Stimulated activated memory B cell treated with anti-CD40 and anti-IgM and Interleukin-4, amounts not matched to agents 10 μg/mL and 1 μg/mL and 100 μg/mL, for 72 hours (primary cell): Measurements from ENCODE around the gene NFKB1.
"Not testable (repeated sequence)": the region's sequence is repeated elsewhere in the genome, so short reads cannot be mapped to it uniquely, and the experiment has no call there.

Source experiments
- ATAC-seq: fragments of 150-1000 bp; cut with Tn5 transposase; 2 replicates; pipeline ENCODE4 v1.10.0; 2021
- H3K27ac Mint-ChIP-seq: one replicate; pipeline ENCODE4 v1.8.0; 2022; ENCODE audit warnings: mild to moderate bottlenecking, mixed read lengths
- H3K27me3 Mint-ChIP-seq: one replicate; pipeline ENCODE4 v1.8.0; 2022; ENCODE audit warnings: mixed read lengths
- H3K36me3 Mint-ChIP-seq: one replicate; pipeline ENCODE4 v1.8.0; 2022; ENCODE audit warnings: mixed read lengths
- H3K4me1 Mint-ChIP-seq: one replicate; pipeline ENCODE4 v1.8.0; 2022; ENCODE audit warnings: mixed read lengths
- H3K4me3 Mint-ChIP-seq: one replicate; pipeline ENCODE4 v1.8.0; 2022; ENCODE audit warnings: mild to moderate bottlenecking, moderate library complexity, mixed read lengths
- H3K9me3 Mint-ChIP-seq: one replicate; pipeline ENCODE4 v1.8.0; 2022; ENCODE audit warnings: mixed read lengths

The NFKB1 gene

GRCh38 chr4:102560571-102561341, 59.6 kb downstream of the NFKB1 start:
- ATAC-seq = no peak
- H3K36me3 Mint-ChIP-seq = peaks cover 52% of the 10 kb centered on the region

GRCh38 chr4:102563000-102563399, 61.8 kb downstream of the NFKB1 start:
- no peak for ATAC-seq
- peaks cover 69% of the 10 kb centered on the region for H3K36me3 Mint-ChIP-seq
- H3K9me3 Mint-ChIP-seq = no peaks in the 10 kb centered on the region
- H3K4me1 Mint-ChIP-seq = peaks cover 84% of the 10 kb centered on the region
- H3K4me3 Mint-ChIP-seq = no peak overlapping the region
- no peaks in the 10 kb centered on the region for H3K27me3 Mint-ChIP-seq
- peak overlapping the region; percentile 89 for H3K27ac Mint-ChIP-seq

More at GRCh38 chr4:102560571-102561341, 59.6 kb downstream of the NFKB1 start:
- H3K27ac Mint-ChIP-seq = peak overlapping the region; percentile 89
- H3K4me1 Mint-ChIP-seq = peaks cover 72% of the 10 kb centered on the region
- peak overlapping the region; percentile 54 for H3K4me3 Mint-ChIP-seq
- H3K27me3 Mint-ChIP-seq = no peaks in the 10 kb centered on the region
- H3K9me3 Mint-ChIP-seq = no peaks in the 10 kb centered on the region

- Mint-ChIP-seq H3K27me3 (no peaks in the 10 kb centered on the region), H3K4me3 (peak overlapping the region; percentile 19), H3K36me3 (peaks cover 62% of the 10 kb centered on the region), H3K9me3 (no peaks in the 10 kb centered on the region), H3K4me1 (peaks cover 68% of the 10 kb centered on the region), H3K27ac (peak overlapping the region; percentile 89)
- ATAC-seq = peak; percentile 97
Measured at GRCh38 chr4:102564399-102565059, 63.4 kb downstream of the NFKB1 start.

DNA sequence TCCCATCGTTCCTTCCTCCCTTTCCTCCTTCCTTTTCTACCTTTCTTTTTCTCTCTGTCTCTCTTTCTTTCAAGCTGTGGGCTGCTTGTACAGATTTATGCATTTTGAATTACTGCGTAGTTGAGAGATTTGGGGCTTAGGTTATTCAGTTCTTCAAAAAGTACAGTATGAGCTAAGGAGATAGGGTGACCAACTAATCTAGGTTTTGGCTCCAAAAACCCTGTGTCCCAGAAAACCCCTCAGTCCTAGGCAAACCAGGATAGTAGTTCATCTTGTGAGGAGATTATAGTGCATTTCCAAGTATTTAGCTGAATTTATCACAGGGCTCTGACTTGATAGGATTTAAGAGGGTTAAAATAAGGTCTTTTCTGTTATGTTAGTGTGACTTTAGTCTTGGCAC, 64.5 kb downstream of the NFKB1 start:
- Mint-ChIP-seq H3K27ac (peak overlapping the region; percentile 89), H3K4me3 (no peak overlapping the region), H3K9me3 (no peaks in the 10 kb centered on the region), H3K4me1 (peaks cover 57% of the 10 kb centered on the region), H3K36me3 (peaks cover 59% of the 10 kb centered on the region), H3K27me3 (no peaks in the 10 kb centered on the region)
- ATAC-seq = no peak

GRCh38 chr4:102566426-102566825, 65.3 kb downstream of the NFKB1 start:
- Mint-ChIP-seq H3K4me1 (peaks cover 49% of the 10 kb centered on the region), H3K27ac (peak overlapping the region; percentile 89), H3K4me3 (no peak overlapping the region), H3K36me3 (peaks cover 59% of the 10 kb centered on the region), H3K27me3 (no peaks in the 10 kb centered on the region), H3K9me3 (no peaks in the 10 kb centered on the region)
- ATAC-seq = no peak

DNA sequence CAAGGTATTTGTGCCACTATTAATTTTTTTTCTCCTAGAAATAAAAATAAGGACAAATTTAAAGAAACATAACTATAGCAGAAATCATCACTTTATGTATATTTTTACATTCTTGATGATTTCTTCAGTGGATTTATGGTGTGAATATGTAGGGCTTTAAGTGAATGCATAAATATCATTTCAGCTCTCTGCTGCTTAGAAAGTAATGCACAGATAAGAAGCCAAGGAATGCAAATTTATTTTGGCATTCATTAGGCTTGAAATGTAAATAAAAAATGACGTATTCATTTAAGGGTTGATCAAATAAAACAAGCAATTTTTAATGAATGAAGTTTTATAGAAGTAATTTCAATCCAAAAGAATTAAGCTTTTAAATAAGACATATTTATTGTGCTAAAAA, 66.3 kb downstream of the NFKB1 start:
- ATAC-seq = no peak
- H3K9me3 Mint-ChIP-seq = no peaks in the 10 kb centered on the region
- peaks cover 58% of the 10 kb centered on the region for H3K36me3 Mint-ChIP-seq
- peaks cover 39% of the 10 kb centered on the region for H3K4me1 Mint-ChIP-seq
- no peak overlapping the region for H3K4me3 Mint-ChIP-seq
- no peak overlapping the region for H3K27ac Mint-ChIP-seq
- no peaks in the 10 kb centered on the region for H3K27me3 Mint-ChIP-seq

DNA sequence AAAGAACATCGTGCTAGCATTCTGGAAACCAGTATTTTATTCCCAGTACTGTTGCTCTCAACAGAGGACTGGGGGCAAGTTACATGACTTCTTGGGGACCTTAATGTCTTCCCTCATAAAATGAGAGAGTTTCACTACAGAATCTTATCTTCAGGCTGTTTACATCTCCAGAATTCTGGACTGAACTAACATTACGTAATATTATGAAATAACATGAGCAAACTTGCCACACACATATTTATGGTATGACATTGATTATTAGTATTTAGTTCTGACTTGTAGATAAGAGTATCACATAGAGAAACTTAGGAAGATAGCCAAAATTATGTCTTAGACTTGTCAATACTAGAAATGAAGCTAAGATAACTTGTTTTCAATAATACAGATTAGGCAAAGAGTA, 68.0 kb downstream of the NFKB1 start:
- no peak overlapping the region for H3K27ac Mint-ChIP-seq
- peaks cover 69% of the 10 kb centered on the region for H3K36me3 Mint-ChIP-seq
- peaks cover 36% of the 10 kb centered on the region for H3K4me1 Mint-ChIP-seq
- H3K9me3 Mint-ChIP-seq = no peaks in the 10 kb centered on the region
- no peak overlapping the region for H3K4me3 Mint-ChIP-seq
- no peak for ATAC-seq
- no peaks in the 10 kb centered on the region for H3K27me3 Mint-ChIP-seq

DNA sequence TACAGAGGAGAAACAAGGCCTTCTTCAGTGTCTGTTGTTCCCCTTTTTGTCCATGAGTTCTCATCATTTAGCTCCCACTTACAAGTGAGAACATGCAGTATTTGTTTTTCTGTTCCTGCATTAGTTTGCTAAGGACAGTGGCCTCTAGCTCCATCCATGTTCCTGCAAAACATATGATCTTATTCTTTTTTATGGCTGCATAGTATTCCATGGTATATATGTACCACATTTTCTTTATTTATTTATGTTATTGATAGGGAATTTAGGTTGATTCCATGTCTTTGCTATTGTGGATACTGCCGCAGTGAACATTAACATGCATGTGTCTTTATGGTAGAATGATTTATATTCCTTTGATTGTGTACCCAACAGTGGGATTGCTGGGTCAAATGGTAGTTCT, 69.1 kb downstream of the NFKB1 start:
- H3K27ac Mint-ChIP-seq, H3K4me3 Mint-ChIP-seq, ATAC-seq, H3K9me3 Mint-ChIP-seq, H3K27me3 Mint-ChIP-seq: not testable (repeated sequence)
- H3K36me3 Mint-ChIP-seq = peaks cover 77% of the 10 kb centered on the region
- H3K4me1 Mint-ChIP-seq = peaks cover 36% of the 10 kb centered on the region

DNA sequence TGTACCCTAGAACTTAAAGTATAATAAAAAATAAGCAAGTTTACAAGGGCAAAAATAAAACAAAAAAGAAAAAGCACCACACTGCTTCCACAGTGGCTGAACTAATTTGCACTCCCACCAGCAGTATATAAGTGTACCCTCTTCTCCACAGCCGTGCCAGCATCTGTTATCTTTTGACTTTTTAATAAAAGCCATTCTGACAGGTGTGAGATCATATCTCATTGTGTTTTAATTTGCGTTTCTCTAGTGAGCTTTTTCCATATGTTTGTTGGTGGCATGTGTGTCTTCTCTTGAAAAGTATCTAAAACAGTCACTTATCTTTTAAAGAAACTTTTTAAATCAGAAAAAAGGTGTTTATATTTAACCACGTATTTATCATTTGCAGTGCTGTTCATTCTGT, 71.3 kb downstream of the NFKB1 start:
- ATAC-seq = no peak
- H3K4me1 Mint-ChIP-seq = peaks cover 25% of the 10 kb centered on the region
- no peak overlapping the region for H3K27ac Mint-ChIP-seq
- H3K36me3 Mint-ChIP-seq = peaks cover 78% of the 10 kb centered on the region
- no peaks in the 10 kb centered on the region for H3K9me3 Mint-ChIP-seq
- H3K4me3 Mint-ChIP-seq = no peak overlapping the region
- no peaks in the 10 kb centered on the region for H3K27me3 Mint-ChIP-seq

DNA sequence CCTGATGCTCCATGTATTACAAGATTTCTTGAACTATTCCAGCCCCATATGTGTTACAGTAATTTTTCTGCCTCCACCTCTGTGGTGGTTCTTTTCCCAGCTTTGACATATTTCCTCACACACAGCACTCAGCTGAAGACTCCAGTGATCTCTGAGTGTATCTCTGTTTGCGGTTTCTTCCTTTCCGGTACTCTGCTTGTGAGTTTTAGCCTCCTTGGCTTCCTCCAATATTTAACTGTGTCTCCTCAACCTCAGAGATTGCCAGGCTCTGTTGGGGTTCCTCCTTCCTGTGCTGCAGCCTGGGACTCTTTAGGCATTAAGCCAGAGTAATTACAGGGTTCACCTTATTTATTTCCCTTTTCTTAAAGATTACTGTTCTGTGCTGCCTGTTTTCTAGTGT, 73.2 kb downstream of the NFKB1 start:
- Mint-ChIP-seq H3K36me3 (peaks cover 86% of the 10 kb centered on the region), H3K27ac (no peak overlapping the region), H3K4me3 (no peak overlapping the region), H3K27me3 (no peaks in the 10 kb centered on the region), H3K4me1 (peaks cover 43% of the 10 kb centered on the region), H3K9me3 (no peaks in the 10 kb centered on the region)
- no peak for ATAC-seq

DNA sequence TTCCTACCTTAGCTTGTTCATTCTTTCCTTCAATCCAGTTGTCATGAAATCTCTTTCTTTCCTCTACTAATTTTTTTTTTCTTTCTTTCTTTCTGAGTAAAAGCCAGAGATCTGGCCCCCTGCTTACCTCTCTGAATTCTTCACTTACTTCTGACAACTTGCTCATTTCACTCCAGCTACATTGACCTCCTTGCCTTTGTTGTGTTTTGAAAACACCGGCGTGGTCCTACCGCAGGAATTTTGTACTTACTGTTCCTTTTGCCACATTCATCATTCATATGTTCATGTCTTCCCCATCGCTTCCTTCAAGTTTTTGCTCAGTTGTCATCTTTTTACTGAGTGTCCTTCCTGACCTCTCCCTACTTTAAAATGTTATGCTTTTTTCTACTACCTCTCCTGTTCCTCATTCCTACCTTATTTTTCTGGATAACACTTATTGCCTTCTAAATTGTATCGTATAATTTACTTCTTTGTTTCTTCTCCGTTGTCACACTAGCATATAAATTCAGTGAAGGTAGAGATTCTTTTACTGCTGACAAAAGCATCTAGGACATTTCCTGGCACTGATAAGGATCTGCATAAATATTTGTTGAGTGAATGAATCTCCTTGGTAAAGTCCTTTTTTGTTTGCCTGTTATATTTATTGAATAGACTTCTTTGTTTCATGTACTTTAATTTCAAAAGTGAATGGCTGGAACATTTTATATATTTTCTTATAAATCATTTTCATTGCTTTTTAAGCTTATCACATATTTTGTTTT, 74.4 kb downstream of the NFKB1 start:
- ATAC-seq = no peak
- Mint-ChIP-seq H3K9me3 (no peaks in the 10 kb centered on the region), H3K27me3 (no peaks in the 10 kb centered on the region), H3K36me3 (peaks cover 80% of the 10 kb centered on the region), H3K4me3 (no peak overlapping the region), H3K27ac (peak overlapping the region; percentile 34), H3K4me1 (peaks cover 43% of the 10 kb centered on the region)

GRCh38 chr4:102578270-102578669, 77.1 kb downstream of the NFKB1 start:
- Mint-ChIP-seq H3K4me1 (peaks cover 41% of the 10 kb centered on the region), H3K9me3 (no peaks in the 10 kb centered on the region), H3K36me3 (peaks cover 66% of the 10 kb centered on the region), H3K27ac (no peak overlapping the region), H3K27me3 (no peaks in the 10 kb centered on the region), H3K4me3 (no peak overlapping the region)
- no peak for ATAC-seq

GRCh38 chr4:102578819-102579218, 77.7 kb downstream of the NFKB1 start:
- Mint-ChIP-seq H3K9me3 (no peaks in the 10 kb centered on the region), H3K4me1 (peaks cover 35% of the 10 kb centered on the region), H3K4me3 (no peak overlapping the region), H3K36me3 (peaks cover 66% of the 10 kb centered on the region), H3K27me3 (no peaks in the 10 kb centered on the region), H3K27ac (no peak overlapping the region)
- no peak for ATAC-seq

GRCh38 chr4:102579794-102580462, 78.8 kb downstream of the NFKB1 start:
- no peak for ATAC-seq
- Mint-ChIP-seq H3K4me3 (no peak overlapping the region), H3K9me3 (no peaks in the 10 kb centered on the region), H3K4me1 (peaks cover 28% of the 10 kb centered on the region), H3K36me3 (peaks cover 64% of the 10 kb centered on the region), H3K27ac (no peak overlapping the region), H3K27me3 (no peaks in the 10 kb centered on the region)

GRCh38 chr4:102580463-102580842, 79.3 kb downstream of the NFKB1 start:
- no peak overlapping the region for H3K27ac Mint-ChIP-seq
- H3K9me3 Mint-ChIP-seq = no peaks in the 10 kb centered on the region
- no peak overlapping the region for H3K4me3 Mint-ChIP-seq
- no peaks in the 10 kb centered on the region for H3K27me3 Mint-ChIP-seq
- H3K4me1 Mint-ChIP-seq = peaks cover 25% of the 10 kb centered on the region
- no peak for ATAC-seq
- peaks cover 64% of the 10 kb centered on the region for H3K36me3 Mint-ChIP-seq
